ENCODE measurements around the gene OGDHL.

DNA sequence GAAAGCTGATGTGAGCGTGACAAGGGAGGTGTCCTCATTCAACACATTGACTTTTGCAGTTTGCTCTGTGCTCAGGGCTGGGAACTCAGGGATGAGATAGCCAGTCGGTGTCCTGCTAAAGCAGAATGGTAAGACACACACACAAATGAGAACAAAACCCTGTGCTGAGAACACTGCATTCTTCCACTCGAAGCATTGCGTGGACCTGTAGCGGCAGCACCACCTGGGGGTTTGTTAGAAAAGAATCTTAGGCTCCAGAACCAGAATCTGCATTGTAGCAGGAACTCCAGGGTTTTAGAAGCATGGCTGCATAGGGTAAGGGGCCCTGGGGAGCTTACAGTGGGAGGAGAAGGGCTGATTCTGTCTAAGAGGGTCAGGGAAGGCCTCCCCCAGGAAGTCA is 21.5 kb upstream of the OGDHL start:
- TF ChIP-seq, protein P1, sequence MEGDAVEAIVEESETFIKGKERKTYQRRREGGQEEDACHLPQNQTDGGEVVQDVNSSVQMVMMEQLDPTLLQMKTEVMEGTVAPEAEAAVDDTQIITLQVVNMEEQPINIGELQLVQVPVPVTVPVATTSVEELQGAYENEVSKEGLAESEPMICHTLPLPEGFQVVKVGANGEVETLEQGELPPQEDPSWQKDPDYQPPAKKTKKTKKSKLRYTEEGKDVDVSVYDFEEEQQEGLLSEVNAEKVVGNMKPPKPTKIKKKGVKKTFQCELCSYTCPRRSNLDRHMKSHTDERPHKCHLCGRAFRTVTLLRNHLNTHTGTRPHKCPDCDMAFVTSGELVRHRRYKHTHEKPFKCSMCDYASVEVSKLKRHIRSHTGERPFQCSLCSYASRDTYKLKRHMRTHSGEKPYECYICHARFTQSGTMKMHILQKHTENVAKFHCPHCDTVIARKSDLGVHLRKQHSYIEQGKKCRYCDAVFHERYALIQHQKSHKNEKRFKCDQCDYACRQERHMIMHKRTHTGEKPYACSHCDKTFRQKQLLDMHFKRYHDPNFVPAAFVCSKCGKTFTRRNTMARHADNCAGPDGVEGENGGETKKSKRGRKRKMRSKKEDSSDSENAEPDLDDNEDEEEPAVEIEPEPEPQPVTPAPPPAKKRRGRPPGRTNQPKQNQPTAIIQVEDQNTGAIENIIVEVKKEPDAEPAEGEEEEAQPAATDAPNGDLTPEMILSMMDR (conservative IDR thresholded peaks at IDR 0.05; ENCODE audit: low read depth, low read length): peak; percentile 61
- TF ChIP-seq EZH2phosphoT487 (IDR thresholded peaks at IDR 0.05; ENCODE audit: borderline replicate concordance, low read length): no peak
